Measurements from ENCODE around the gene ASPSCR1. TPM values are rescaled to one million over a fixed set of nuclear protein-coding genes. Genes with fewer than 3 reads are reported as not detected.

Gene ASPSCR1
- total and polyA plus RNA-seq, 2 of the 4 experiments (the other 2 are of a cell fraction) = 7.2 to 17.2 TPM

DNA sequence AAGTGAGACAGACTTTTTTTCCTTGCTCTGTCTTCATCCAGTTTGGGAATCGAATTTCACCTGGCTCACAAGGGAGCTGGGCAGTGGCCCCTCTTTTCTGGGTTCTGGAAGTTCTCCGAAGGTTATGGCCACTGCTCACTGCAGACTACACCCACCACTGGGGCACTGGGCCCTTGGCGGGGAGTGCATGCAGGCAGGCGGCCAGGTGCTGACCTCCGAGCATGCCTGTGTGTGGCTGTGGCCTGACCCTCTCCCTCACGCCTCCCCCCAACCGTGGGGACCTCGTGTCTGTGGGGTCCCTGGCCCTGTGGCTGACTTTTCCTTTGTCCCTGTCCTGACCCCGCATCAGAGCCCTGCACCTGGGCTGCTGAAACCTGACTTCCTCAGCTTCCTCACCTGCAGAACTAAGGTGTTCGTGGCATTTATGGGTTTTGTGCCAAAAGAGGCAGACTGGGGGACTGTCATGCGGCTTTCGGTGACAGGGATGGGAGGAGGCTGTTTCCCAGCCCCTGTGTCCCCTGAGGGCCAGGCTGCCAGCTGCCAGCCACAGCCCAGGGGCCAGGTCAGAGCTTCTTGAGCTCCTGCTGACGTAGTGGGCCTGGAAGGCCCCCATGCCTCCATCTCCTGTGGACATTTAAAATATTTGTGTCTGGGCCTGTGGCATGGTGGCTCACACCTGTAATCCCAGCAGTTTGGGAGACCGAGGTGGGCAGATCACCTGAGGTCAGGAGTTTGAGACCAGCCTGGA is 21.4 kb downstream of the ASPSCR1 start:
- no peaks in the 10 kb centered on the region for H3K27me3 ChIP-seq (ENCODE audit: control insufficient read depth, insufficient read depth, low read length)
- BruUV-seq (replicated peaks) = no TSS peak
- no peak overlapping the region for H2AK5ac ChIP-seq (ENCODE audit: low read depth, low read length)
- no peak overlapping the region for H2BK20ac ChIP-seq (ENCODE audit: low read depth, low read length)
- dilution Hi-C loops (cut with HindIII; ENCODE audit: low sequenced_read_pairs, unreplicated experiment) = no loop called here
- peaks cover 6% of the 10 kb centered on the region; the same call in 1 of the 2 replicates for H3K36me3 ChIP-seq (ENCODE audit: control insufficient read depth, insufficient read depth, low read length)
- peaks cover 9% of the 10 kb centered on the region; the same call in 1 of the 2 replicates for H3K9me1 ChIP-seq (ENCODE audit: insufficient read depth, low read length)
- no peak overlapping the region for H3K4ac ChIP-seq (ENCODE audit: low read depth, low read length)
- ChIA-PET POLR2A (ENCODE audit: unreplicated experiment) (no interaction called here), CTCF (no interaction called here)
- no peak overlapping the region for H3K4me3 ChIP-seq (ENCODE audit: insufficient read depth, low read depth, low read length)
- H2BK15ac ChIP-seq (ENCODE audit: low read depth, low read length) = no peak overlapping the region
- H3K23ac ChIP-seq (ENCODE audit: low read depth, low read length) = no peak overlapping the region
- no peak overlapping the region for H2BK120ac ChIP-seq (ENCODE audit: low read depth, low read length)
- H3K18ac ChIP-seq (ENCODE audit: low read depth, low read length) = no peak overlapping the region
- WGBS, 2 experiments (ENCODE audit: extremely low coverage in 2 of 2, insufficient read length in 1 of 2) = 72% methylated on average over 6 of the region's 14 CpGs; no CpG with 5 or more reads in 1 of the 2 experiments
- H2AFZ ChIP-seq (replicated peaks; ENCODE audit: low read length, poor library complexity) = peak overlapping the region; percentile 21
- DNase-seq = no peak
- H3K14ac ChIP-seq (replicated peaks; ENCODE audit: low read depth, low read length) = no peak overlapping the region
- no peak overlapping the region for H3K4me2 ChIP-seq (ENCODE audit: low read depth, low read length)
- TF ChIP-seq ELK1 (IDR thresholded peaks at IDR 0.05; ENCODE audit: borderline replicate concordance, low read depth, low read length) (no peak), POLR2A (IDR thresholded peaks at IDR 0.05; ENCODE audit: low read depth, low read length) (no peak), SMC3 (IDR thresholded peaks at IDR 0.05; ENCODE audit: low read depth, low read length) (no peak), MAZ (IDR thresholded peaks at IDR 0.05; ENCODE audit: borderline replicate concordance, low read depth, low read length) (no peak), FOS (IDR thresholded peaks at IDR 0.05; ENCODE audit: low read depth, low read length) (no peak), CEBPB (IDR thresholded peaks at IDR 0.05; ENCODE audit: low read depth, low read length) (no peak), RFX5 (IDR thresholded peaks at IDR 0.05; ENCODE audit: low read depth, low read length) (no peak), RCOR1 (IDR thresholded peaks at IDR 0.05; ENCODE audit: insufficient replicate concordance, low read length) (no peak), MXI1 (IDR thresholded peaks at IDR 0.05; ENCODE audit: borderline replicate concordance, low read depth, low read length) (no peak), RAD21 (IDR thresholded peaks at IDR 0.05; ENCODE audit: low read length) (no peak), CHD1 (IDR thresholded peaks at IDR 0.05; ENCODE audit: low read depth, low read length) (no peak), BHLHE40 (IDR thresholded peaks at IDR 0.05; ENCODE audit: low read depth, low read length) (no peak), CTCF (conservative IDR thresholded peaks at IDR 0.05; ENCODE audit: low read depth, low read length) (no peak)
- no peak overlapping the region for H3K9ac ChIP-seq (ENCODE audit: low read depth, low read length)
- no peak overlapping the region for H4K91ac ChIP-seq (ENCODE audit: insufficient read depth, low read depth, low read length)
- H2BK5ac ChIP-seq (ENCODE audit: low read depth, low read length, poor library complexity, severe bottlenecking) = no peak overlapping the region
- peaks cover 3% of the 10 kb centered on the region; the same call in 1 of the 2 replicates for H4K20me1 ChIP-seq (ENCODE audit: insufficient read depth, low read length)
- H4K8ac ChIP-seq (ENCODE audit: low read depth in 2 of 2, low read length in 2 of 2) = no peak overlapping the region
- H3K9me3 ChIP-seq (ENCODE audit: control insufficient read depth, insufficient read depth, low read length) = no peaks in the 10 kb centered on the region
- H4K5ac ChIP-seq (ENCODE audit: low read depth, low read length) = no peak overlapping the region
- in situ Hi-C loops (cut with MboI; ENCODE audit: low sequenced_read_pairs) = no loop called here
- no peak overlapping the region for H3K27ac ChIP-seq (ENCODE audit: insufficient read depth, low read length)
- intact Hi-C loops (cut with micrococcal nuclease) = no loop called here
- H3K56ac ChIP-seq (ENCODE audit: extremely low read depth, insufficient read depth, low read length) = no peak overlapping the region
- no peak overlapping the region for H2AK9ac ChIP-seq (replicated peaks; ENCODE audit: low read depth, low read length, poor library complexity)
- peaks cover 6 to 17% of the 10 kb centered on the region in 2 experiments; a peak in 2 of 4 replicates for H3K79me1 ChIP-seq (ENCODE audit: low read depth in 1 of 2, low read length in 2 of 2)
- H3K4me1 ChIP-seq (ENCODE audit: control insufficient read depth, insufficient read depth, low read length) = peaks cover 8% of the 10 kb centered on the region
- no peak for ATAC-seq (ENCODE audit: low read depth)
